ENCODE measurements around the gene RSRC2.

Gene RSRC2

GRCh38 chr12:122558745-122559641 is 32.3 kb upstream of the RSRC2 start:
- TF ChIP-seq CTCF (IDR thresholded peaks at IDR 0.05; ENCODE audit: low read depth, low read length, missing control alignments): no peak
- H3K4me3 ChIP-seq (replicated peaks; ENCODE audit: low read depth, low read length): no peak overlapping the region
- DNase-seq (ENCODE audit: extremely low read depth, low read depth): no peak

GRCh38 chr12:122547330-122547729 is 20.6 kb upstream of the RSRC2 start:
- no peak for DNase-seq (ENCODE audit: extremely low read depth, low read depth)
- no peak for TF ChIP-seq CTCF (IDR thresholded peaks at IDR 0.05; ENCODE audit: low read depth, low read length, missing control alignments)
- H3K4me3 ChIP-seq (replicated peaks; ENCODE audit: low read depth, low read length): no peak overlapping the region

DNA sequence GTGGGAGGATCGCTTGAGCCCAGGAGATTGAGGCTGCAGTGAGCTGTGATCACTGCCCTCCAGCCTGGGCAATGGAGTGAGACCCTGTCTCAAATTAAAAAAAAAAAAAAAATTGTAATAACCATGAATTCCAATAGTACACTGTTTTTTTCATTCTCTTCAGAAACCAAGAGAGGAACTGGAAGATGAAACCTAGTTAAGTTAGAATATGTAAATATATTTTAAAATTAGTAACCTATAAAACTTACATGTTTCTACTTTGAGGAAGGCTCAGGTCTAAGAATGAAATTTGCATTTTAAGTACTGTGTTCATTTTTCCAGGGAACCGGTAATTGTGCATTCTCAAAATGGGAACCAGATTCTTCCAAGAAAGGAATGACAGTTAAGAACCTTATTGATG is 19.1 kb upstream of the RSRC2 start:
- no peak for TF ChIP-seq CTCF (IDR thresholded peaks at IDR 0.05; ENCODE audit: low read depth, low read length, missing control alignments)
- DNase-seq (ENCODE audit: extremely low read depth, low read depth): no peak
- no peak overlapping the region for H3K4me3 ChIP-seq (replicated peaks; ENCODE audit: low read depth, low read length)

DNA sequence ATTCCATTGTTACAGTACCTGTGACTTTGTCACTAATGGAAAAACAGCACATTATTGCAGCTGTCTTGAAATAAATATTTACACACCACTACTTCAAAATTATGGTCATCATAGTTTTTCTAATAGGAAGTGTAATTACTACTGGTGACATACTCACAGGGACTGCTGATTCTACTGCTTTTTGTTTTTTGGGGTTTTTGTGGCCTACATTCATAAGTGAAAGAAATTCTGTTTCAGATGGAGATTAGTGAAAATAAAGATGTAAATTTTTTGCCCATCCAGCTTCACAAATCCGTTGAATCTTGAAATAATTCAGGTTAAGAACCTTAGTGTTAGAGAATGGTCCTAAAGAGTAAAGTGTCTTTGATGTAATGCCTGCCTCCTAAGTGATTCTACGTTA is 17.8 kb upstream of the RSRC2 start:
- DNase-seq (ENCODE audit: extremely low read depth, low read depth): no peak
- no peak overlapping the region for H3K4me3 ChIP-seq (replicated peaks; ENCODE audit: low read depth, low read length)
- TF ChIP-seq CTCF (IDR thresholded peaks at IDR 0.05; ENCODE audit: low read depth, low read length, missing control alignments): no peak

- no peak overlapping the region for H3K4me3 ChIP-seq (replicated peaks; ENCODE audit: low read depth, low read length)
- no peak for TF ChIP-seq CTCF (IDR thresholded peaks at IDR 0.05; ENCODE audit: low read depth, low read length, missing control alignments)
- no peak for DNase-seq (ENCODE audit: extremely low read depth, low read depth)
Observed at GRCh38 chr12:122538496-122538895, 11.8 kb upstream of the RSRC2 start.

DNA sequence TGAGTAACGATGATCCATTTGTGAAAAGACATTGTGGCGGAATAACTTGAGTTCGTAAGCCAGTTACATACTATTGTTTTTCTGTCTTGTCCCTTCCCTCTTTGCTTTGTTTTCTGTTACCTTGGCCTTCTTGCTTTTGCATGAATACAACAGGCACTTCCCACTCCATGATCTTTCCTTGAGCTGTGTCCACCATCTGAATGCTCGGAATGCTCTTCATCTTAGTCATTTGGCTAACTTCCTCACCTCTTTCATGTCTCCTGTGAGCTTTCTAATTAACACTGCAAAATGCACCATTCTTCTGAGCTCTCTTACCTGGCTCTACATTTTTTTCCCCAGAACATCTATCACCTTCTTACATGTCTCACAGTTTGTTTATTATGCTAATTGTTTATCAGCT is 10.3 kb upstream of the RSRC2 start:
- TF ChIP-seq CTCF (IDR thresholded peaks at IDR 0.05; ENCODE audit: low read depth, low read length, missing control alignments): no peak
- H3K4me3 ChIP-seq (replicated peaks; ENCODE audit: low read depth, low read length): no peak overlapping the region
- no peak for DNase-seq (ENCODE audit: extremely low read depth, low read depth)

Data from HFF-Myc (cell line).